IMR-90 (cell line): Measurements from ENCODE around the gene RHOB. TPM values are rescaled to one million over a fixed set of nuclear protein-coding genes. Genes with fewer than 3 reads are reported as not detected.

Experiments used
- ATAC-seq: fragments of 200-7000 bp; cut with Tn5 transposase; 2 replicates; pipeline ENCODE4 v1.9.1; 2020; ENCODE audit warnings: low read depth, mild to moderate bottlenecking, moderate library complexity
- BruUV-seq: library from RNA; stranded (reverse); fragments of 400-500 nt; replicated peaks from 2 replicates; lab custom pipeline; 2021; lab: Mats Ljungman, UMichigan
- CTCF ChIA-PET: fragments of 300-600 bp; formaldehyde crosslinking; extraction: SDS; loops from one replicate; lab custom pipeline; 2021; ENCODE audit warnings: antibody characterized with exemption; lab: Yijun Ruan, JAX
- POLR2A ChIA-PET: fragments of 300-600 bp; sonication (Branson Sonifier 250); formaldehyde crosslinking; loops from one replicate; lab custom pipeline; 2022; ENCODE audit warnings: antibody characterized with exemption; ENCODE audit not compliant: unreplicated experiment; lab: Charles Lee
- DNase-seq: peaks from one replicate; pipeline ENCODE4 v3.0.0; 2013
- H2AFZ ChIP-seq: replicated peaks from 2 replicates; pipeline ENCODE3; 2013; ENCODE audit warnings: low read length, mild to moderate bottlenecking; ENCODE audit not compliant: poor library complexity
- H2AK5ac ChIP-seq: 2 replicates; pipeline ENCODE4 v1.6.1; 2013; ENCODE audit warnings: low read depth, low read length, inconsistent platforms
- H2AK9ac ChIP-seq: replicated peaks from 2 replicates; pipeline ENCODE3; 2013; ENCODE audit warnings: mild to moderate bottlenecking, low read depth, low read length, moderate library complexity; ENCODE audit not compliant: poor library complexity
- H2BK120ac ChIP-seq: 2 replicates; pipeline ENCODE4 v1.6.1; 2013; ENCODE audit warnings: low read depth, low read length, inconsistent platforms
- H2BK15ac ChIP-seq: 3 replicates; pipeline ENCODE4 v1.6.1; 2013; ENCODE audit warnings: low read depth, low read length, inconsistent platforms
- H2BK20ac ChIP-seq: 2 replicates; pipeline ENCODE4 v1.6.1; 2013; ENCODE audit warnings: low read depth, mild to moderate bottlenecking, inconsistent platforms, low read length, moderate library complexity
- H2BK5ac ChIP-seq: 2 replicates; pipeline ENCODE4 v1.6.1; 2013; ENCODE audit warnings: mild to moderate bottlenecking, low read depth, low read length, inconsistent platforms; ENCODE audit not compliant: poor library complexity, severe bottlenecking
- H3K14ac ChIP-seq: replicated peaks from 2 replicates; pipeline ENCODE4 v1.6.1; 2013; ENCODE audit warnings: low read depth, low read length, inconsistent platforms
- H3K18ac ChIP-seq: 2 replicates; pipeline ENCODE4 v1.6.1; 2013; ENCODE audit warnings: low read depth, low read length, control low read depth
- H3K23ac ChIP-seq: 2 replicates; pipeline ENCODE4 v1.6.1; 2013; ENCODE audit warnings: low read depth, low read length, inconsistent platforms
- H3K27ac ChIP-seq: 2 replicates; pipeline ENCODE4 v1.5.1; 2013; ENCODE audit warnings: mild to moderate bottlenecking, control low read depth, low read length; ENCODE audit not compliant: insufficient read depth
- H3K27me3 ChIP-seq: 2 replicates; pipeline ENCODE4 v1.6.1; 2013; ENCODE audit warnings: low read length; ENCODE audit not compliant: control insufficient read depth, insufficient read depth
- H3K36me3 ChIP-seq: 2 replicates; pipeline ENCODE4 v1.6.1; 2013; ENCODE audit warnings: low read length, mixed read lengths; ENCODE audit not compliant: control insufficient read depth, insufficient read depth
- H3K4ac ChIP-seq: 2 replicates; pipeline ENCODE4 v1.6.1; 2013; ENCODE audit warnings: low read depth, low read length, inconsistent platforms
- H3K4me1 ChIP-seq: 2 replicates; pipeline ENCODE4 v1.6.1; 2013; ENCODE audit warnings: low read length, mixed read lengths; ENCODE audit not compliant: control insufficient read depth, insufficient read depth
- H3K4me2 ChIP-seq: 2 replicates; pipeline ENCODE4 v1.6.1; 2013; ENCODE audit warnings: low read depth, mild to moderate bottlenecking, control low read depth, low read length, moderate library complexity
- H3K4me3 ChIP-seq: 2 replicates; pipeline ENCODE4 v1.5.1; 2013; ENCODE audit warnings: low read depth, mild to moderate bottlenecking, control low read depth, low read length, moderate library complexity; ENCODE audit not compliant: insufficient read depth
- H3K56ac ChIP-seq: 2 replicates; pipeline ENCODE4 v1.6.1; 2013; ENCODE audit warnings: low read length, inconsistent platforms; ENCODE audit not compliant: insufficient read depth; ENCODE audit errors: extremely low read depth
- H3K79me1 ChIP-seq, 2 experiments: 2 replicates each; pipeline ENCODE4 v1.6.1; 2013; ENCODE audit warnings: low read length in 2 of 2, inconsistent platforms in 1 of 2, low read depth in 1 of 2
- H3K9ac ChIP-seq: 2 replicates; pipeline ENCODE4 v1.6.1; 2013; ENCODE audit warnings: low read depth, low read length, control low read depth
- H3K9me1 ChIP-seq: 2 replicates; pipeline ENCODE4 v1.6.1; 2013; ENCODE audit warnings: low read length, inconsistent platforms; ENCODE audit not compliant: insufficient read depth
- H3K9me3 ChIP-seq: 2 replicates; pipeline ENCODE4 v1.6.1; 2013; ENCODE audit warnings: low read length; ENCODE audit not compliant: control insufficient read depth, insufficient read depth
- H4K20me1 ChIP-seq: 2 replicates; pipeline ENCODE4 v1.6.1; 2013; ENCODE audit warnings: low read length, inconsistent platforms; ENCODE audit not compliant: insufficient read depth
- H4K5ac ChIP-seq: 2 replicates; pipeline ENCODE4 v1.6.1; 2013; ENCODE audit warnings: mild to moderate bottlenecking, low read depth, low read length, control low read depth
- H4K8ac ChIP-seq, 2 experiments: 2 replicates each; pipeline ENCODE4 v1.6.1; 2013; ENCODE audit warnings: low read depth in 2 of 2, low read length in 2 of 2, control low read depth in 1 of 2, inconsistent platforms in 1 of 2
- H4K91ac ChIP-seq: 2 replicates; pipeline ENCODE4 v1.6.1; 2013; ENCODE audit warnings: low read depth, low read length, inconsistent platforms; ENCODE audit not compliant: insufficient read depth
- BHLHE40 ChIP-seq: fragments of 150-350 bp; IDR thresholded peaks from 2 replicates; pipeline ENCODE4 v1.6.1; 2016; ENCODE audit warnings: mild to moderate bottlenecking, low read depth, low read length
- CEBPB ChIP-seq: IDR thresholded peaks from 2 replicates; pipeline ENCODE4 v1.6.1; 2012; ENCODE audit warnings: low read depth, low read length, improper control_type of control experiment
- CHD1 ChIP-seq: IDR thresholded peaks from 2 replicates; pipeline ENCODE4 v1.6.1; 2012; ENCODE audit warnings: low read depth, low read length, improper control_type of control experiment
- FOS ChIP-seq: fragments of 150-350 bp; IDR thresholded peaks from 2 replicates; pipeline ENCODE4 v1.6.1; 2016; ENCODE audit warnings: low read depth, low read length
- MAFK ChIP-seq: IDR thresholded peaks from 2 replicates; pipeline ENCODE4 v1.6.1; 2012; ENCODE audit warnings: low read depth, low read length, improper control_type of control experiment
- MAZ ChIP-seq: IDR thresholded peaks from 2 replicates; pipeline ENCODE4 v1.6.1; 2012; ENCODE audit warnings: low read depth, mild to moderate bottlenecking, low read length, improper control_type of control experiment, moderate library complexity, borderline replicate concordance
- NFE2L2 ChIP-seq: fragments of 150-350 bp; IDR thresholded peaks from 2 replicates; pipeline ENCODE4 v1.6.1; 2016; ENCODE audit warnings: low read depth, mild to moderate bottlenecking, low read length
- POLR2A ChIP-seq: IDR thresholded peaks from 2 replicates; pipeline ENCODE4 v1.6.1; 2012; ENCODE audit warnings: mild to moderate bottlenecking, low read depth, low read length
- RAD21 ChIP-seq: IDR thresholded peaks from 2 replicates; pipeline ENCODE4 v1.6.1; 2012; ENCODE audit warnings: low read length, improper control_type of control experiment
- RCOR1 ChIP-seq: IDR thresholded peaks from 2 replicates; pipeline ENCODE4 v1.6.1; 2012; ENCODE audit warnings: mild to moderate bottlenecking, low read length, improper control_type of control experiment; ENCODE audit not compliant: insufficient replicate concordance
- RFX5 ChIP-seq: IDR thresholded peaks from 2 replicates; pipeline ENCODE4 v1.8.0; 2012; ENCODE audit warnings: low read depth, mild to moderate bottlenecking, low read length, moderate library complexity
- SMC3 ChIP-seq: fragments of 150-350 bp; IDR thresholded peaks from 2 replicates; pipeline ENCODE4 v1.6.1; 2016; ENCODE audit warnings: low read depth, mild to moderate bottlenecking, antibody characterized with exemption, low read length, moderate library complexity
- WGBS, 2 experiments: methylation state at CpG; one replicate each; pipeline versions ENCODE4 v1.1.5 to v1.1.7; 2013; ENCODE audit warnings: missing lambda C conversion rate in 2 of 2; ENCODE audit not compliant: insufficient read length in 1 of 2; ENCODE audit errors: extremely low coverage in 2 of 2; 5-methylcytosine and 5-hydroxymethylcytosine counted together
- dilution Hi-C: fragments of 300-500 bp; cut with HindIII; formaldehyde crosslinking; loops from one replicate; pipeline ENCODE4 v1.14.3; 2018; ENCODE audit warnings: low sequenced_read_pairs; ENCODE audit not compliant: unreplicated experiment
- in situ Hi-C: fragments of 300-500 bp; cut with MboI; formaldehyde crosslinking; loops from 3 replicates; pipeline ENCODE4 v1.14.3; 2019; ENCODE audit warnings: low sequenced_read_pairs, inconsistent platforms, mixed read lengths
- intact Hi-C: fragments of 100-400 bp; cut with micrococcal nuclease; formaldehyde crosslinking; loops from 2 replicates; pipeline ENCODE4 v1.10.0; 2022
- polyA plus RNA-seq, 3 experiments: library from polyadenylated mRNA; depleted of rRNA; stranded (reverse); fragments of >200 nt; gene quantifications; 2 replicates each; pipeline ENCODE4 v1.2.3, GENCODE V29; 2012; ENCODE audit warnings: low replicate concordance in 1 of 3
- total RNA-seq: library from RNA; depleted of rRNA; stranded (reverse); fragments of >200 nt; gene quantifications from 2 replicates; pipeline ENCODE4 v1.2.3, GENCODE V29; 2012
- TF ChIP-seq, protein P1 (sequence below): fragments of 150-350 bp; IDR thresholded peaks from 2 replicates; pipeline ENCODE4 v1.6.1; 2016; ENCODE audit warnings: low read depth, mild to moderate bottlenecking, low read length, moderate library complexity, borderline replicate concordance
- TF ChIP-seq, protein P2 (sequence below): fragments of 150-350 bp; IDR thresholded peaks from 2 replicates; pipeline ENCODE4 v1.6.1; 2017; ENCODE audit warnings: mild to moderate bottlenecking, antibody characterized with exemption, low read length, low read depth
- TF ChIP-seq, protein P3 (sequence below): conservative IDR thresholded peaks from 2 replicates; pipeline ENCODE4 v1.5.1; 2012; ENCODE audit warnings: mild to moderate bottlenecking, low read depth, low read length, improper control_type of control experiment

RHOB gene
- total and polyA plus RNA-seq, 2 of the 4 experiments (the other 2 are of a cell fraction), result 112 to 149 TPM

DNA sequence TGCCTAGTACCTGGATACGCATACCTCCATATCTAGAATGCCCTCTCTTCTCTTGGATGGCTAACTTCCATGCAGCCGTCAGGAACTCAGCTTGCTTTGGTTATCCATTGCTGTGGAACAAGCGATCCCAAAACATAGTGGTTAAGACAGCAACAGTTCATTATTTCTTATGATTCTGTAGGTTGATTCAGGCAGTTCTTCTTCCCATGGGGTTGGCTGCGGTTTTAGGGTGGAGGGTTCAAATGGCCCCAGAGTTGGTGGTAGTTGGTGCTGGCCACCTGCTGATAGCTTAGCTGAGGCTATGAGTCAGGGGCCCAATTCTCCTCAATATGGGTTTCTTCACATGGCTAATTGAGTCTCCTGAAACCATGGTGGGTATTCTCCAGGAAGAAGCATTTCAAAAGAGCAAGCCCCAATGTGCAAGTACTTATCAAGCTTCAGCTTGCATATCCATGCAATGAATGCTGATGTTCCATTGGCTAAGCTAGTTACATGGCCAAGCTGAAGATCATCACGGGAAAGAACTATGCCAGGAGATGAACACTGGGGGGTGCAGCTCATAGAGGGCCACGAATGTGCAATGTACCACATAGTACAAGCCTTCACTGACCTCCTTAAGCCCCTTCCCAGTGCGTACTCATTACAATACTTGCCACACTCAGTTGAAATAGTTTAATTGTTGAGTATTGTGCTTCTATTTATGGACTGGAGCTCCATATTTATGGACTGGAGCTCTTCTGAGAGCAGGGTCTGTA, 10.0 kb upstream of the RHOB start:
- no peak overlapping the region for H3K4me3 ChIP-seq
- H2BK5ac ChIP-seq, result no peak overlapping the region
- POLR2A ChIA-PET, result no interaction called here
- peaks cover 5% of the 10 kb centered on the region for H3K4me1 ChIP-seq
- no peak overlapping the region for H3K27ac ChIP-seq
- H3K79me1 ChIP-seq, result no peaks in the 10 kb centered on the region
- peak overlapping the region; percentile 87; the same call in 2 of the 3 replicates for H2BK15ac ChIP-seq
- intact Hi-C loops (loop anchor here (5.0 kb wide), 1 partner anchor 40 kb away; no protein-coding TSS in a partner anchor), in situ Hi-C loops (no loop called here), dilution Hi-C loops (no loop called here)
- no peak overlapping the region for H4K5ac ChIP-seq
- H3K18ac ChIP-seq, result no peak overlapping the region
- H3K9me1 ChIP-seq, result peaks cover 13% of the 10 kb centered on the region
- no peak overlapping the region for H3K9ac ChIP-seq
- no peak overlapping the region for H2BK20ac ChIP-seq
- H4K91ac ChIP-seq, result no peak overlapping the region
- H3K27me3 ChIP-seq, result 0 out of 2 replicates have a peak, but pooled peaks cover 2% of the 10 kb centered on the region
- no peak for ATAC-seq
- H3K9me3 ChIP-seq, result no peaks in the 10 kb centered on the region
- DNase-seq, result no peak
- no peak overlapping the region for H2AFZ ChIP-seq
- CTCF ChIA-PET, result interaction anchor here (0.6 to 1.4 kb wide), 7 partner anchors 13 to 215 kb away, joined by 3 to 6 read pairs (median 4); no protein-coding TSS in a partner anchor
- H2AK9ac ChIP-seq, result no peak overlapping the region
- no peak overlapping the region for H4K8ac ChIP-seq
- H3K23ac ChIP-seq, result no peak overlapping the region
- no peak overlapping the region for H3K14ac ChIP-seq
- H2AK5ac ChIP-seq, result peak overlapping the region; percentile 27; the same call in 1 of the 2 replicates
- no peak overlapping the region for H3K4ac ChIP-seq
- no peaks in the 10 kb centered on the region for H3K36me3 ChIP-seq
- no peak overlapping the region for H3K56ac ChIP-seq
- H3K4me2 ChIP-seq, result no peak overlapping the region
- H4K20me1 ChIP-seq, result no peaks in the 10 kb centered on the region
- WGBS, 2 experiments, result no CpG with 5 or more reads among the region's 7 CpGs
- no TSS peak for BruUV-seq
- H2BK120ac ChIP-seq, result no peak overlapping the region
- TF ChIP-seq, protein P1, sequence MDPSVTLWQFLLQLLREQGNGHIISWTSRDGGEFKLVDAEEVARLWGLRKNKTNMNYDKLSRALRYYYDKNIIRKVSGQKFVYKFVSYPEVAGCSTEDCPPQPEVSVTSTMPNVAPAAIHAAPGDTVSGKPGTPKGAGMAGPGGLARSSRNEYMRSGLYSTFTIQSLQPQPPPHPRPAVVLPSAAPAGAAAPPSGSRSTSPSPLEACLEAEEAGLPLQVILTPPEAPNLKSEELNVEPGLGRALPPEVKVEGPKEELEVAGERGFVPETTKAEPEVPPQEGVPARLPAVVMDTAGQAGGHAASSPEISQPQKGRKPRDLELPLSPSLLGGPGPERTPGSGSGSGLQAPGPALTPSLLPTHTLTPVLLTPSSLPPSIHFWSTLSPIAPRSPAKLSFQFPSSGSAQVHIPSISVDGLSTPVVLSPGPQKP, result no peak
- no peak for TF ChIP-seq RCOR1
- TF ChIP-seq CHD1, result no peak
- TF ChIP-seq SMC3, result no peak
- no peak for TF ChIP-seq POLR2A
- no peak for TF ChIP-seq CEBPB
- TF ChIP-seq FOS, result no peak
- TF ChIP-seq RFX5, result no peak
- TF ChIP-seq NFE2L2, result no peak
- TF ChIP-seq, protein P2, sequence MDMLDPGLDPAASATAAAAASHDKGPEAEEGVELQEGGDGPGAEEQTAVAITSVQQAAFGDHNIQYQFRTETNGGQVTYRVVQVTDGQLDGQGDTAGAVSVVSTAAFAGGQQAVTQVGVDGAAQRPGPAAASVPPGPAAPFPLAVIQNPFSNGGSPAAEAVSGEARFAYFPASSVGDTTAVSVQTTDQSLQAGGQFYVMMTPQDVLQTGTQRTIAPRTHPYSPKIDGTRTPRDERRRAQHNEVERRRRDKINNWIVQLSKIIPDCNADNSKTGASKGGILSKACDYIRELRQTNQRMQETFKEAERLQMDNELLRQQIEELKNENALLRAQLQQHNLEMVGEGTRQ, result no peak
- TF ChIP-seq BHLHE40, result no peak
- TF ChIP-seq RAD21, result no peak
- TF ChIP-seq, protein P3, sequence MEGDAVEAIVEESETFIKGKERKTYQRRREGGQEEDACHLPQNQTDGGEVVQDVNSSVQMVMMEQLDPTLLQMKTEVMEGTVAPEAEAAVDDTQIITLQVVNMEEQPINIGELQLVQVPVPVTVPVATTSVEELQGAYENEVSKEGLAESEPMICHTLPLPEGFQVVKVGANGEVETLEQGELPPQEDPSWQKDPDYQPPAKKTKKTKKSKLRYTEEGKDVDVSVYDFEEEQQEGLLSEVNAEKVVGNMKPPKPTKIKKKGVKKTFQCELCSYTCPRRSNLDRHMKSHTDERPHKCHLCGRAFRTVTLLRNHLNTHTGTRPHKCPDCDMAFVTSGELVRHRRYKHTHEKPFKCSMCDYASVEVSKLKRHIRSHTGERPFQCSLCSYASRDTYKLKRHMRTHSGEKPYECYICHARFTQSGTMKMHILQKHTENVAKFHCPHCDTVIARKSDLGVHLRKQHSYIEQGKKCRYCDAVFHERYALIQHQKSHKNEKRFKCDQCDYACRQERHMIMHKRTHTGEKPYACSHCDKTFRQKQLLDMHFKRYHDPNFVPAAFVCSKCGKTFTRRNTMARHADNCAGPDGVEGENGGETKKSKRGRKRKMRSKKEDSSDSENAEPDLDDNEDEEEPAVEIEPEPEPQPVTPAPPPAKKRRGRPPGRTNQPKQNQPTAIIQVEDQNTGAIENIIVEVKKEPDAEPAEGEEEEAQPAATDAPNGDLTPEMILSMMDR, result no peak
- no peak for TF ChIP-seq MAFK
- TF ChIP-seq MAZ, result no peak
